Fibroblast of lung (primary cell): ENCODE results near the gene DEF6.

Source experiments
- CTCF ChIP-seq, 2 donors: IDR thresholded peaks in 1 of 2; conservative IDR thresholded peaks in 1 of 2; 1 replicate in 1 of 2; 2 replicates in 1 of 2; pipeline ENCODE4 v1.5.1; 2011 to 2012; ENCODE audit warnings: low read length in 2 of 2, control low read depth in 1 of 2, inconsistent platforms in 1 of 2, low read depth in 1 of 2, mild to moderate bottlenecking in 1 of 2
- EZH2 ChIP-seq: IDR thresholded peaks from 2 replicates; pipeline ENCODE4 v1.5.1; 2012; ENCODE audit warnings: low read length, control low read depth, mild to moderate bottlenecking; ENCODE audit errors: missing control alignments

- no peak for TF ChIP-seq CTCF (conservative IDR thresholded peaks at IDR 0.05 in 1 of 2, IDR thresholded peaks at IDR 0.05 in 1 of 2; ENCODE audit: low read depth in 1 of 2, low read length in 2 of 2)
- TF ChIP-seq EZH2: no peak
Observed at GRCh38 chr6:35278708-35279107, 18.9 kb upstream of the DEF6 start.
